Endothelial cell (in vitro differentiated cells): Measurements from ENCODE around the gene FAM3C. TPM values are rescaled to one million over a fixed set of nuclear protein-coding genes. Genes with fewer than 3 reads are reported as not detected.
A peak's percentile ranks its signal among the peaks of the same experiment; 100 is the strongest.

Source experiments
- DNase-seq: peaks from one replicate; pipeline ENCODE4 v3.0.0; 2021; ENCODE audit warnings: low spot score
- H3K27ac Mint-ChIP-seq: one replicate; pipeline ENCODE4 v1.8.0; 2021; ENCODE audit warnings: mixed read lengths, inconsistent platforms; ENCODE audit not compliant: unreplicated experiment
- H3K27me3 Mint-ChIP-seq: one replicate; pipeline ENCODE4 v1.8.0; 2021; ENCODE audit warnings: mild to moderate bottlenecking, moderate library complexity, mixed read lengths, inconsistent platforms; ENCODE audit not compliant: unreplicated experiment
- H3K36me3 Mint-ChIP-seq: one replicate; pipeline ENCODE4 v1.8.0; 2021; ENCODE audit warnings: mild to moderate bottlenecking, low read depth, mixed read lengths, inconsistent platforms; ENCODE audit not compliant: unreplicated experiment
- H3K4me1 Mint-ChIP-seq: one replicate; pipeline ENCODE4 v1.8.0; 2021; ENCODE audit warnings: mild to moderate bottlenecking, mixed read lengths, inconsistent platforms; ENCODE audit not compliant: unreplicated experiment
- H3K4me3 Mint-ChIP-seq: one replicate; pipeline ENCODE4 v1.8.0; 2021; ENCODE audit warnings: mild to moderate bottlenecking, mixed read lengths, inconsistent platforms; ENCODE audit not compliant: unreplicated experiment
- H3K9me3 Mint-ChIP-seq: one replicate; pipeline ENCODE4 v1.8.0; 2021; ENCODE audit warnings: mixed read lengths, inconsistent platforms; ENCODE audit not compliant: unreplicated experiment
- total RNA-seq: library from RNA; stranded (reverse); fragmentation: NEBNext Ultra II Directional; extraction: Animal tissue kit (Norgen Biotek cat#: 25700); gene quantifications from one replicate; pipeline ENCODE4 v1.2.1, GENCODE V29; 2021; ENCODE audit not compliant: unreplicated experiment
- TF ChIP-seq, protein P1 (sequence below): fragments of 200-600 bp; sonication (generic); IDR thresholded peaks from one replicate; pipeline ENCODE4 v1.5.0; 2021; ENCODE audit warnings: antibody characterized with exemption; ENCODE audit not compliant: unreplicated experiment

FAM3C gene
- total RNA-seq, 1 donor from 2014 or later: 50.9 TPM

- no peak overlapping the region for H3K4me3 Mint-ChIP-seq
- H3K36me3 Mint-ChIP-seq: peaks cover 10% of the 10 kb centered on the region
- H3K27ac Mint-ChIP-seq: no peak overlapping the region
- no peak for DNase-seq
- no peaks in the 10 kb centered on the region for H3K4me1 Mint-ChIP-seq
- TF ChIP-seq, protein P1, sequence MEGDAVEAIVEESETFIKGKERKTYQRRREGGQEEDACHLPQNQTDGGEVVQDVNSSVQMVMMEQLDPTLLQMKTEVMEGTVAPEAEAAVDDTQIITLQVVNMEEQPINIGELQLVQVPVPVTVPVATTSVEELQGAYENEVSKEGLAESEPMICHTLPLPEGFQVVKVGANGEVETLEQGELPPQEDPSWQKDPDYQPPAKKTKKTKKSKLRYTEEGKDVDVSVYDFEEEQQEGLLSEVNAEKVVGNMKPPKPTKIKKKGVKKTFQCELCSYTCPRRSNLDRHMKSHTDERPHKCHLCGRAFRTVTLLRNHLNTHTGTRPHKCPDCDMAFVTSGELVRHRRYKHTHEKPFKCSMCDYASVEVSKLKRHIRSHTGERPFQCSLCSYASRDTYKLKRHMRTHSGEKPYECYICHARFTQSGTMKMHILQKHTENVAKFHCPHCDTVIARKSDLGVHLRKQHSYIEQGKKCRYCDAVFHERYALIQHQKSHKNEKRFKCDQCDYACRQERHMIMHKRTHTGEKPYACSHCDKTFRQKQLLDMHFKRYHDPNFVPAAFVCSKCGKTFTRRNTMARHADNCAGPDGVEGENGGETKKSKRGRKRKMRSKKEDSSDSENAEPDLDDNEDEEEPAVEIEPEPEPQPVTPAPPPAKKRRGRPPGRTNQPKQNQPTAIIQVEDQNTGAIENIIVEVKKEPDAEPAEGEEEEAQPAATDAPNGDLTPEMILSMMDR: no peak
- no peaks in the 10 kb centered on the region for H3K27me3 Mint-ChIP-seq
- H3K9me3 Mint-ChIP-seq: no peaks in the 10 kb centered on the region
These were observed 52.0 kb downstream of the FAM3C start for GRCh38 chr7:121344093-121344492.

DNA sequence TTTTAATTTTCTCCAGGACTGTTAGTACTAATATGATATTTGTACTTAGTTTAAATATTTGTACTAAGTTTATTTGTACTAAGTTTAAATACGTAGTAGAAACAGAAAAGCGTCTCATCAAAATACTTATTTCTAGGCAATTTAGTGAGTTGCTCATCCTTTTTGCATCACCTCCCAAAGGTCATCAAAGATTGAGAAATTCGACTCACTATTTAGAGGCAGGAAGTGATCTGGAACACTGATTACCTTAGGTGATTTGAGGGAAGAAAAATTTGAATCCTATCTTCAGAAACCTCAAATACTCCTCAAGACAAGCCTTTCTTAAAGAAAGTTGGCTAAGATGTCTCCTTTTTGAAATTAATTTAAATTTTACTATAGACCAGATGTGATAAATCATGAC is 52.8 kb downstream of the FAM3C start:
- TF ChIP-seq, protein P1: no peak
- Mint-ChIP-seq H3K27me3 (no peaks in the 10 kb centered on the region), H3K4me3 (no peak overlapping the region), H3K27ac (no peak overlapping the region), H3K36me3 (peaks cover 10% of the 10 kb centered on the region), H3K9me3 (no peaks in the 10 kb centered on the region), H3K4me1 (no peaks in the 10 kb centered on the region)
- no peak for DNase-seq

GRCh38 chr7:121342631-121343030 is 53.5 kb downstream of the FAM3C start:
- H3K9me3 Mint-ChIP-seq: no peaks in the 10 kb centered on the region
- TF ChIP-seq, protein P1: no peak
- no peaks in the 10 kb centered on the region for H3K4me1 Mint-ChIP-seq
- no peak overlapping the region for H3K27ac Mint-ChIP-seq
- peaks cover 10% of the 10 kb centered on the region for H3K36me3 Mint-ChIP-seq
- no peak for DNase-seq
- no peaks in the 10 kb centered on the region for H3K27me3 Mint-ChIP-seq
- H3K4me3 Mint-ChIP-seq: no peak overlapping the region

DNA sequence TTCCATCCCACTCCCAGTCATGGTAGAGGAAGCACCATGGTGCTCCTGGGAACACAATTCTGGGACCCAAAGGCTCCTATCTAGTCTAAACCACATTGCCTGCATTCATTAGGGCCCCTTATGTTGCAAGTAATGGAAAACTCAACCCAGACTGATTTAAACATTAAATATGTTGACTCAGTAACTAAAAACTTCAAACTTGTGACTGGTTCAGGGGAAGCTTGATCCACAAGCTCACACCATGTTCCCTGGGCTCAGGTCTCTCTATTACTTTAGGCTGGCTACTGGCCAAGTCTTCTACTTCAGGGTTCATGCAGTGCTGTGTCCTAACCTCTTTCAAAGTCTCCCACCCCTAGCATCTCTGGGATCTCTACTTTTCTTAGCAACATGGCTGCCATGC is 54.2 kb downstream of the FAM3C start:
- Mint-ChIP-seq H3K27ac (peak overlapping the region; percentile 57), H3K27me3 (no peaks in the 10 kb centered on the region), H3K4me1 (no peaks in the 10 kb centered on the region), H3K4me3 (no peak overlapping the region), H3K9me3 (no peaks in the 10 kb centered on the region), H3K36me3 (peaks cover 4% of the 10 kb centered on the region)
- TF ChIP-seq, protein P1: no peak
- no peak for DNase-seq

DNA sequence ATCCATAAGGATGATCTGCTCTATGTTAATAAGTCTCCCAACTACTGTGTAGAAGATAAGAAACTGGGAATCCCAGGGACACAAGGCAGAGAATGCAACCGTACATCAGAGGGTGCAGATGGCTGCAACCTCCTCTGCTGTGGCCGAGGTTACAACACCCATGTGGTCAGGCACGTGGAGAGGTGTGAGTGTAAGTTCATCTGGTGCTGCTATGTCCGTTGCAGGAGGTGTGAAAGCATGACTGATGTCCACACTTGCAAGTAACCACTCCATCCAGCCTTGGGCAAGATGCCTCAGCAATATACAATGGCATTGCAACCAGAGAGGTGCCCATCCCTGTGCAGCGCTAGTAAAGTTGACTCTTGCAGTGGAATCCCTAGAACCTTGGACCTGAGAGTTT is 57.0 kb downstream of the FAM3C start:
- no peak for DNase-seq
- TF ChIP-seq, protein P1: no peak
- H3K4me3 Mint-ChIP-seq: no peak overlapping the region
- no peaks in the 10 kb centered on the region for H3K36me3 Mint-ChIP-seq
- H3K27ac Mint-ChIP-seq: no peak overlapping the region
- H3K4me1 Mint-ChIP-seq: no peaks in the 10 kb centered on the region
- no peaks in the 10 kb centered on the region for H3K27me3 Mint-ChIP-seq
- H3K9me3 Mint-ChIP-seq: no peaks in the 10 kb centered on the region
